Activated CD8-positive, alpha-beta T cell treated with anti-CD3 and anti-CD28 coated beads, Interleukin-2, amount 10 ng/mL, durations not matched to agents 7 days and 5 days (primary cell): Measurements from ENCODE around the gene DEPDC1. TPM values are rescaled to one million over a fixed set of nuclear protein-coding genes. Genes with fewer than 3 reads are reported as not detected.
A peak's percentile ranks its signal among the peaks of the same experiment; 100 is the strongest.

ENCODE experiments used
- ATAC-seq: fragments of 150-1000 bp; cut with Tn5 transposase; one replicate; pipeline ENCODE4 v1.10.0; 2021; ENCODE audit warnings: moderate library complexity
- CTCF ChIA-PET: fragments of 350-600 bp; sonication (Branson Sonifier 250); formaldehyde crosslinking; loops from one replicate; lab custom pipeline; 2021; ENCODE audit warnings: antibody characterized with exemption; lab: Charles Lee
- POLR2A ChIA-PET: fragments of 350-600 bp; sonication (Branson Sonifier 250); formaldehyde crosslinking; loops from one replicate; lab custom pipeline; 2021; ENCODE audit warnings: antibody characterized with exemption; lab: Charles Lee
- DNase-seq: peaks from one replicate; pipeline ENCODE4 v3.0.0-alpha.2; 2020
- H3K27ac Mint-ChIP-seq: one replicate; pipeline ENCODE4 v1.8.0; 2021; ENCODE audit warnings: mild to moderate bottlenecking, mixed read lengths
- H3K27me3 Mint-ChIP-seq: one replicate; pipeline ENCODE4 v1.8.0; 2021; ENCODE audit warnings: low read depth, mixed read lengths
- H3K36me3 Mint-ChIP-seq: one replicate; pipeline ENCODE4 v1.8.0; 2021; ENCODE audit warnings: low read depth, mixed read lengths
- H3K4me1 Mint-ChIP-seq: one replicate; pipeline ENCODE4 v1.8.0; 2021; ENCODE audit warnings: low read depth, mixed read lengths
- H3K4me3 Mint-ChIP-seq: one replicate; pipeline ENCODE4 v1.8.0; 2021; ENCODE audit warnings: mild to moderate bottlenecking, mixed read lengths
- H3K9me3 Mint-ChIP-seq: one replicate; pipeline ENCODE4 v1.8.0; 2022; ENCODE audit warnings: mixed read lengths; ENCODE audit not compliant: insufficient read depth
- total RNA-seq, 2 experiments: library from RNA; stranded (reverse); gene quantifications; one replicate each; pipeline ENCODE4 v1.2.3, GENCODE V29; 2021

DEPDC1 gene
- total RNA-seq, 2 experiments from 2014 or later: 25.3 to 28.7 TPM

GRCh38 chr1:68470388-68470970 is 26.4 kb downstream of the DEPDC1 start:
- ChIA-PET CTCF (interaction anchor here (0.7 to 1.2 kb wide), 2 partner anchors 9 to 25 kb away, joined by 3 read pairs; no protein-coding TSS in a partner anchor), POLR2A (interaction anchor here (0.6 kb wide), 1 partner anchor 489 kb away, joined by 3 read pairs; no protein-coding TSS in a partner anchor)
- H3K36me3 Mint-ChIP-seq: peaks cover 7% of the 10 kb centered on the region
- no peaks in the 10 kb centered on the region for H3K4me1 Mint-ChIP-seq
- H3K9me3 Mint-ChIP-seq: no peaks in the 10 kb centered on the region
- DNase-seq: no peak
- no peak for ATAC-seq
- H3K4me3 Mint-ChIP-seq: no peak overlapping the region
- H3K27ac Mint-ChIP-seq: no peak overlapping the region
- no peaks in the 10 kb centered on the region for H3K27me3 Mint-ChIP-seq

GRCh38 chr1:68464891-68465290 is 32.0 kb downstream of the DEPDC1 start:
- Mint-ChIP-seq H3K36me3 (no peaks in the 10 kb centered on the region), H3K27me3 (peaks cover 2% of the 10 kb centered on the region), H3K9me3 (no peaks in the 10 kb centered on the region), H3K4me3 (no peak overlapping the region), H3K27ac (no peak overlapping the region), H3K4me1 (no peaks in the 10 kb centered on the region)
- CTCF ChIA-PET: no interaction called here
- POLR2A ChIA-PET: no interaction called here
- ATAC-seq: no peak
- no peak for DNase-seq

GRCh38 chr1:68460935-68461334 is 35.9 kb downstream of the DEPDC1 start:
- H3K27ac Mint-ChIP-seq: no peak overlapping the region
- ATAC-seq (no peak), DNase-seq (no peak)
- no peaks in the 10 kb centered on the region for H3K4me1 Mint-ChIP-seq
- ChIA-PET CTCF (interaction anchor here (1.4 kb wide), 1 partner anchor 9 kb away, joined by 3 read pairs; no protein-coding TSS in a partner anchor), POLR2A (no interaction called here)
- no peak overlapping the region for H3K4me3 Mint-ChIP-seq
- no peaks in the 10 kb centered on the region for H3K36me3 Mint-ChIP-seq
- peaks cover 4% of the 10 kb centered on the region for H3K27me3 Mint-ChIP-seq
- H3K9me3 Mint-ChIP-seq: no peaks in the 10 kb centered on the region

- CTCF ChIA-PET: no interaction called here
- Mint-ChIP-seq H3K9me3 (no peaks in the 10 kb centered on the region), H3K4me3 (no peak overlapping the region), H3K4me1 (no peaks in the 10 kb centered on the region), H3K36me3 (no peaks in the 10 kb centered on the region), H3K27ac (no peak overlapping the region), H3K27me3 (peaks cover 2% of the 10 kb centered on the region)
- ATAC-seq: no peak
- POLR2A ChIA-PET: no interaction called here
- no peak for DNase-seq
Measured at GRCh38 chr1:68459796-68460195, 37.1 kb downstream of the DEPDC1 start.

GRCh38 chr1:68459091-68459490 is 37.8 kb downstream of the DEPDC1 start:
- DNase-seq (no peak), ATAC-seq (no peak)
- Mint-ChIP-seq H3K36me3 (no peaks in the 10 kb centered on the region), H3K9me3 (no peaks in the 10 kb centered on the region), H3K27ac (no peak overlapping the region), H3K27me3 (peaks cover 2% of the 10 kb centered on the region), H3K4me1 (no peaks in the 10 kb centered on the region), H3K4me3 (no peak overlapping the region)
- CTCF ChIA-PET: no interaction called here
- POLR2A ChIA-PET: no interaction called here

- H3K9me3 Mint-ChIP-seq: no peaks in the 10 kb centered on the region
- no peak overlapping the region for H3K4me3 Mint-ChIP-seq
- H3K4me1 Mint-ChIP-seq: no peaks in the 10 kb centered on the region
- H3K27me3 Mint-ChIP-seq: peaks cover 2% of the 10 kb centered on the region
- CTCF ChIA-PET: no interaction called here
- H3K36me3 Mint-ChIP-seq: no peaks in the 10 kb centered on the region
- DNase-seq: no peak
- ATAC-seq: no peak
- H3K27ac Mint-ChIP-seq: no peak overlapping the region
- POLR2A ChIA-PET: interaction anchor here (0.6 kb wide), 1 partner anchor 29 kb away, joined by 3 read pairs; no protein-coding TSS in a partner anchor
Measured at GRCh38 chr1:68456202-68456601, 40.7 kb downstream of the DEPDC1 start.

GRCh38 chr1:68454534-68454933 is 42.3 kb downstream of the DEPDC1 start:
- H3K9me3 Mint-ChIP-seq: no peaks in the 10 kb centered on the region
- CTCF ChIA-PET: interaction anchor here (1.7 kb wide), 1 partner anchor 11 kb away, joined by 5 read pairs; no protein-coding TSS in a partner anchor

GRCh38 chr1:68453060-68453670 is 43.7 kb downstream of the DEPDC1 start:
- Mint-ChIP-seq H3K27me3 (peaks cover 1% of the 10 kb centered on the region), H3K27ac (no peak overlapping the region), H3K9me3 (no peaks in the 10 kb centered on the region), H3K4me3 (no peak overlapping the region), H3K36me3 (no peaks in the 10 kb centered on the region), H3K4me1 (no peaks in the 10 kb centered on the region)
- CTCF ChIA-PET: interaction anchor here (1.7 kb wide), 1 partner anchor 9 kb away, joined by 5 read pairs; no protein-coding TSS in a partner anchor
- DNase-seq (no peak), ATAC-seq (no peak)
- POLR2A ChIA-PET: no interaction called here

More at GRCh38 chr1:68454534-68454933, 42.3 kb downstream of the DEPDC1 start:
- POLR2A ChIA-PET: no interaction called here
- H3K27ac Mint-ChIP-seq: no peak overlapping the region
- no peak for ATAC-seq
- H3K27me3 Mint-ChIP-seq: peaks cover 2% of the 10 kb centered on the region
- H3K36me3 Mint-ChIP-seq: no peaks in the 10 kb centered on the region
- no peaks in the 10 kb centered on the region for H3K4me1 Mint-ChIP-seq
- no peak overlapping the region for H3K4me3 Mint-ChIP-seq
- no peak for DNase-seq

GRCh38 chr1:68449901-68450300 is 47.0 kb downstream of the DEPDC1 start, which contains the start of gene RPE65:
TSS of gene RPE65 (minus strand) at chr1:68449954. CDS start at chr1:68449905, 49 bp downstream.
- Mint-ChIP-seq H3K27me3 (no peaks in the 10 kb centered on the region), H3K4me3 (no peak within 1 kb of the TSS), H3K9me3 (no peaks in the 10 kb centered on the region), H3K27ac (no peak within 1 kb of the TSS), H3K4me1 (no peaks in the 10 kb centered on the region), H3K36me3 (no peaks in the 10 kb centered on the region)
- ATAC-seq (no peak), DNase-seq (no peak)
- POLR2A ChIA-PET: no interaction called here
- CTCF ChIA-PET: no interaction called here

- ChIA-PET POLR2A (no interaction called here), CTCF (no interaction called here)
- no peak for DNase-seq
- Mint-ChIP-seq H3K4me3 (no peak overlapping the region), H3K4me1 (no peaks in the 10 kb centered on the region), H3K27me3 (no peaks in the 10 kb centered on the region), H3K36me3 (no peaks in the 10 kb centered on the region), H3K9me3 (no peaks in the 10 kb centered on the region), H3K27ac (no peak overlapping the region)
- ATAC-seq: no peak
Measured at GRCh38 chr1:68448365-68448764, 48.5 kb downstream of the DEPDC1 start.

GRCh38 chr1:68445709-68446108 is 51.2 kb downstream of the DEPDC1 start:
- POLR2A ChIA-PET: no interaction called here
- no peak overlapping the region for H3K4me3 Mint-ChIP-seq
- no peaks in the 10 kb centered on the region for H3K9me3 Mint-ChIP-seq
- H3K27me3 Mint-ChIP-seq: no peaks in the 10 kb centered on the region
- H3K36me3 Mint-ChIP-seq: no peaks in the 10 kb centered on the region
- no peaks in the 10 kb centered on the region for H3K4me1 Mint-ChIP-seq
- CTCF ChIA-PET: no interaction called here
- DNase-seq: no peak
- ATAC-seq: no peak
- H3K27ac Mint-ChIP-seq: no peak overlapping the region

GRCh38 chr1:68442822-68443556 is 53.9 kb downstream of the DEPDC1 start:
- H3K9me3 Mint-ChIP-seq: no peaks in the 10 kb centered on the region
- no peak overlapping the region for H3K27ac Mint-ChIP-seq
- no peaks in the 10 kb centered on the region for H3K36me3 Mint-ChIP-seq
- no peak overlapping the region for H3K4me3 Mint-ChIP-seq
- ChIA-PET CTCF (interaction anchor here (0.8 to 1.8 kb wide), 3 partner anchors 11 to 323 kb away, joined by 3 to 12 read pairs (median 5); partner anchors contain the start of gene DEPDC1), POLR2A (no interaction called here)
- H3K4me1 Mint-ChIP-seq: no peaks in the 10 kb centered on the region
- ATAC-seq (no peak), DNase-seq (peak; percentile 22)
- H3K27me3 Mint-ChIP-seq: no peaks in the 10 kb centered on the region
